SHP77 (cell line): ENCODE measurements around the gene DGCR8.

Source experiments
- DNase-seq, 2 experiments: peaks; one replicate each; lab custom pipeline; 2025; lab: John Stamatoyannopoulos, UW

Gene DGCR8

DNA sequence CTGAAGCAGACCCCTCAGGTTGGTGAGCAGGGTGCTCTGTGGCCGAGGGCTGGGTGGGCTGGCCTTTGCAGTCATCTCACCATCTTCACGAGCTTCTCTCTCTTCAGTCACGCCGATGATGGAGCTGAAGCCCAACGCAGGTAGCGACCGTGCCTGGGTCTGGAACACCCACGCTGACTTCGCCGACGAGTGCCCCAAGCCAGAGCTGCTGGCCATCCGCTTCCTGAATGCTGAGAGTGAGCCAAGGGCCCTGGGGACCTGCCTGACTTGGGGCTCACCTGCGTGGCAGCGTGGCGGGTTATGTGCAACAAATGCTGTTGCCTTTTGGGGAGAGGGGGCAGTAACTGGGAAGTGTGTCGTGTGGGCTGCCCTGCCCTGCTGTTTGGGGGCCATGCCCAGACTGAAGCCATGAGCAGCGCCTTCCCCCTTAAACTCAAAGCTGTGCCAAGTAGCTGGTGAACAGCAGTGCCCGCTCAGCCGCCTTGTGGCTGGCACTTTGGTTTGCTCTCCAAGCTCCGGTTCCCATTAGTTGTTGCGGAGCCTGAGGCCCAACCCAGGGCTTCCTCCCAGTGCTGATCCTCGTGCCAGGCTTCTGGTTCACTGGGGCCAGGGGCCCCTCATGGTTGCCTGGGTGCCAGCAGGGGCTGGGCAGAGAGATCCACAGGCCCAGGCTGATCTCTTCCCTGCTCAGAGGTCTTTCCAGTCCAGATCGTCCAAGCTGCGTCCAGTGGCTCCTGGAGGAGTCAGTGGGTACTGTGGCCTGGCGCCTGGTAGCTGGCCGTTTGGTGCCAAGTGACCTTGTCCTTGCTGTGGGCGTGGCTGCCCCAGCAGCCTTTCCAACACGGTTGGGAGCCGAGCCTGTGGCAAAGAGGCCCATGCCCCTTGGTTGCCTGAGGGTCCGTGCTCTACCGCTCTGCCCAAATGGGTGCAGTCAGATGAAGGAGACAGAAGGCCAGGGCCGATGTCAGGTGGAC lies 45.4 kb downstream of the DGCR8 start:
- no peak for DNase-seq

- DNase-seq, result no peak
These were observed 46.4 kb downstream of the DGCR8 start for GRCh38 chr22:20126284-20127029.

- DNase-seq, result no peak
These were observed 47.4 kb downstream of the DGCR8 start for GRCh38 chr22:20127318-20127868.

- DNase-seq, result no peak
These were observed 48.0 kb downstream of the DGCR8 start for GRCh38 chr22:20127869-20128618.

- no peak for DNase-seq
These were observed 48.5 kb downstream of the DGCR8 start for GRCh38 chr22:20128619-20128901.

GRCh38 chr22:20128902-20129746 lies 49.1 kb downstream of the DGCR8 start:
- DNase-seq, result peak in 1 of 2 experiments; percentile 21

DNA sequence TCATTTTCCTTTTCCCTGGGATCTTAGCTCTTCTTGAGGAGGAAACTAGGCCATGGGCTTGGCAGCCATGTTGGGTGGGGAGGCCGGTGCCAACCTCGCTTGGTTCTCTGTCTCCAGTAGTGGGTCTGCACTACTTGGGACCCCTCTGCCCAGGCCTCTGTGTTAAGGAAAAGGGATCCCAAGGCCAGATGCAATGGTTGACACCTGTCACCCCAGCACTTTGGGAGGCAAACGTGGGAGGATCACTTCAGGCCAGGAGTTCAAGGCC lies 49.6 kb downstream of the DGCR8 start:
- no peak for DNase-seq

GRCh38 chr22:20130319-20130718 lies 50.3 kb downstream of the DGCR8 start:
- peak in 1 of 2 experiments; percentile 13 for DNase-seq

DNA sequence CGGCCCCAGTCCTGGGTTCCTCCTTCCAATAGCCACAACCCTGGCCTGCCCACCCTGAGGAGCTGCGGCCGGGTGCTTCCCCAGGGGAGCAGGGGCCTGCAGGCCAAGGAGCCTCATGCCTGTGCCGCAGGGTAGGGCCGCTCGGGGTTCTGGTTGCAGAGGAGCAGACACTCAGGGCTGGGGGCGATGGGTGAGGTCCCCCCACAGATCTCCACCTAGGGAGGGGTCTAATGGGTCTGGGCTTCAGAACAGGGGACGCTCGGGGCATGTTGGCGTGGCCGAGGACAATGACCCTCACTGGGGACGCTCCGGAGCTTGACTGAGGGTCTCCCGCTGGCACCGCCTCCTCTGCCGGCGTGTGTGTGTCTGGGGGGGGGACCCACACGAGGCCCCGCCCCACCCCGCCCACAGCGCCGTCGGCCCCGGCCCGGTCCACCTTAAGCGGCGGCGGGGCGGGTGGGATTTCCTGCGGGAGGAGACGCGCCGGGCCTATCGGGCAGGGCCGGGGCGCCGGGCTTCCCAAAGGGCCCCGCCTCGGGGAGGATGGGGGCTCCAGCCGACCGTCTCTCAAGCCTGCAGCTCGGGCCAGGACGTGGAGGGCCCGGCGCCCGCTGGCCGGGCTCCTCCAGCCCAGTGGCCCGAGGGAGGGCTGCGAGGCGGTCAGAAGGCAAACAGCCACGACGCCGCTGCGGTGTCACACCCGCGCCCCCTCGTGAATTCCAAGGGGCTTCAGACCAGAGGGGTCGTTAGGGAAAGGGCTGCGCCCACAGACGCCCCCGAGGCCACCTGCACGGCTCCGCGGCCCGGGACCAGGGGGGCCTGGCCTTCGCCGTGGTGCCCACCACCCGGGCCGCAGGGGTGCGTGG lies 50.9 kb downstream of the DGCR8 start:
- peak in 1 of 2 experiments; percentile 45 for DNase-seq

- no peak for DNase-seq
These were observed 51.5 kb downstream of the DGCR8 start, which contains the start of gene ZDHHC8 for GRCh38 chr22:20131597-20131858. TSS of gene ZDHHC8 (plus strand) at chr22:20131804. CDS start at chr22:20131948, 144 bp downstream.

DNA sequence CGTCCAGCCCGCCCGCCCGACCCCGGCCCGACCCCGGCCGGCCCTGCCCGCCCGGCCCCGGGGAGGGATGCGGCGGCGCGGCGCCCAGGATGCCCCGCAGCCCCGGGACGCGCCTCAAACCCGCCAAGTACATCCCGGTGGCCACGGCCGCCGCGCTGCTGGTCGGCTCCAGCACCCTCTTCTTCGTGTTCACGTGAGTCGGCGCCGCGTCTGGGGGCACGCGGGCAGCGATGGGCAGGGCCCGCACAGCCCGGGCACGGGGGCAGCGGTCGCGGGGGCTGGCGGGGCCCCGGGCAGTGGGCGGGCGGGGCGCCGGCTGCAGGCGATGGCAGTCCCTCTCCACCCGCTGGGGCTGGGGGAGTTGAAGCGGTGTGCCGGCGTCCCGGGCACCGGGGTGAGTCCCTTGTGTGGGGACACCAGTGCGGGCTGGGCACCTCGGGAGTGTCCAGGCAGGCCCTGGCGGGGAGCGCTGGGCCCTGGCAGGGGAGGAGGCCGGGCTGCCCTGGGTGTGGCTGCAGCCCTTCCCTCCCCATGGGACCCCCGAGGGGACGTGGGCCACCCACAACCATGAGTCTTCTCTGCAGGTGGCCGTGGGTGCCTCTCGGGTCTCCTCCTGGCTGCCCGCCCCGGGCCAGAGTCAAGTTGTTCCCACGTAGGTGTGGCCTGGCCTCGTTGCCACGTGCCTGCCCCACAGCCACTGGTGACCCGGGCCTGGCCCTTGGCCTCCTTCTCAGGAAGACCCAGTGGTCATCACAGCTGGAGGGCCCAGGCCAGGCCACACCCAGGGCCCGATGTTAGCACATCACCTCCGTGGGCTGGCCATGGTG lies 52.0 kb downstream of the DGCR8 start:
- DNase-seq, result no peak

DNA sequence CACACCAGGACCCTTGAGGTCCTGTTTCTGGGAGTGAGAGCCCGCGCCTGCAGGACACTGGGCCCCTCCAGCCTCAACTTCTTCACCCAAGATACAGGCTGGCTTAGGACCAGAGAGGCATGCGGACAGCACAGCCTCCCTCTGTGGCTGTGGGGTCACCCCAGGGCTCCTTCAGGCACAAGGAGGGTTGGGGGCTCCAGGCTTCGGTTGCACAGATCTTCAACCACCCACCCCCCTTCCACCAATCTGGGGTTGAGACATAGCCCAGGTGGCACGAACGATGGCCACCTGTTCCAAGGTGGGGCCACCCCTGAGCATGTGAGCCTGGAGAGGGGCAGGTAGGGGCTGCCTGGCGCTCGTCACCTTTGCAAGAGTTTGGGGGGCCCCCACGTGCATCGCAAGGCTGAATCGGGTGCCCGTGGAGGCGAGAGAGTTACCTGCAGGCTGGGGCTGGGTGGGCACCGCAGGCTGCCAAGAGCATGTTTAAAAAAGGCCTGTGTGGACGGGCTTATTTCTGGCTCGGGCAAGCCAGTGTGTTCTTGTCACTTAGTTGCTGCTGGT lies 52.7 kb downstream of the DGCR8 start:
- DNase-seq, result no peak

GRCh38 chr22:20133930-20134549 lies 54.0 kb downstream of the DGCR8 start:
- no peak for DNase-seq

DNA sequence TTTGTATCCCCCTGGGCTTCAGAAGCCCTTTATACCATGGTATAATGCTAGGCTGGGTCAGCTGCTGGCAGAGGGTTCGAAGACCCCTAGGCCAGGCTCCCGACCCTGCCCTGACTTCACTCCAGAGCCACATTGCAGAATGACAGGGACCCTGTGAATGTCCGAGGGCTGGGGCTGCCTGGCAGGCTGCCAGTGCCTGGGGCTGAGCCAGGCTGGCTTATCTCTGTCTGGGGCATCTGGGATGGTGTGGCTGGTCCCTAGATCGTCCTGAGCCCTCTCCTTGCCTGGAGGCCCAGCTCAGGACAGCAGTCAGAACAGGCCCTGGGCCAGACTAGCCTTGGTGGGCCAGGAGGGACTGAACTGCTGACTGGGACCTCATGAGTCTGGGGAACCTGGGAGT lies 55.2 kb downstream of the DGCR8 start:
- no peak for DNase-seq

- no peak for DNase-seq
These were observed 56.0 kb downstream of the DGCR8 start for GRCh38 chr22:20135806-20136602.

- no peak for DNase-seq
These were observed 56.5 kb downstream of the DGCR8 start for GRCh38 chr22:20136603-20136873.

DNA sequence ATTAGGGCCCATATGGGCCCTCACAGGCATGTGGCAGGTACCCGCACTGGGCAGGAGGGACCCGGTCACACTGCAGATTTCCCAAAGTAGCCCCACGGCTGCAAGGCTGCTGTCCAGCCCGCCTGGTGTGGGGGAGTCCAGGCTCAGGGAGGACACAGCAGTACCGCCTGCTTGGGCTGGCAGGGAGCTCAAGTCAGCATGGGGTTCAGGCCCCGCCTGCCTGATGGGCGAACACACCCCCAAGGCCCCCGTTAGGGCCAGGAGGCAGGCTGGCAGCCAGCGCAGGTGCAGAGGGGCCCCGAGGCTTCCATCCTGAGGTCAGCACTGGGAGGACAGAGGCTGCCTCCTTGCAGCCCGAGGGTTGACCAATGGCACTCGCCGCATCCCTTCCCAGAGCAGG lies 57.1 kb downstream of the DGCR8 start:
- no peak for DNase-seq

DNA sequence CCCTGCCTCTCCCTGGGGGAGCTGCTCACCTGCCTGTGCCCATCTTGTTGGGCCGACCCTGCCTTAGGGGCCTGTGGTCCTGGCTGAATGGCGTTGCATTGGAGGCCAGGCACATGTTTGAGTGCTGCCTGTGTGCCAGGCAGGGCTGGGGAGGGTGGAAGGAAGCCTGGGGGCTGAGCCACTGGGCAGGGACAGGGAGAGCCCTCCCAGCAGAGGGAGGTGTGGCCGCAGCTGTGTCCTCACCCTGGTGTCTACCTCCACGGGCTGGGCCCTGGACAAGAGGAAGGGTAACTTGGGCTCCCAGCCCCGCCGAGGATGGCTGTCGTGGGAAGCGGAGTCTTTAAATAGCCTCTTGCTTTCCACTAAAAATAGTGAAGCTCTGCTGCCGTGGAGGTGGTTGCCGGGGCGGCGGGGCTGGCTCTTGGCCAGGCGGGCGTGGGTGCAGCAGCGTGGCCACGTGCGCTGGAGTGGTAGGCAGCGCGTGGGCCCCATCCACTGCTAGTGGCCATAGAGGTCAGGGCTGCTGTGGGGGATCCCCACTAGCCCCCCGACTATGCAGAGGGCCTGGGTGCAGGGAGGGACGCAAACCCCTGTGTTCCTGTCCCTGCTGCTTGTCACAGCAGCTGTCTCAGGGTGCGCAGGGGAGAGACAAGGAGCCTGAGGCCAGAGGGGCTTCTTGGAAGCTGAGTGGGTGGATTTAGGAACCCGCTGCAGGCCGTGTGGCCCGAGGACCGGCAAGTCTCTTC lies 57.8 kb downstream of the DGCR8 start:
- DNase-seq, result no peak
